Mesenchymal stem cell (in vitro differentiated cells and primary cell): ENCODE measurements around the gene KCNK17.

Experiments
- DNase-seq: peaks from one replicate; pipeline ENCODE4 v3.0.0-alpha.2; 2013
- H2AFZ ChIP-seq: one replicate; pipeline ENCODE4 v1.6.1; 2013; ENCODE audit warnings: low read depth, mild to moderate bottlenecking, control low read depth, inconsistent platforms, low read length, moderate library complexity
- H2AK5ac ChIP-seq: 2 replicates; pipeline ENCODE4 v1.6.1; 2013; ENCODE audit warnings: low read length, moderate library complexity, mild to moderate bottlenecking, inconsistent platforms; ENCODE audit not compliant: severe bottlenecking
- H2BK120ac ChIP-seq: one replicate; pipeline ENCODE4 v1.6.1; 2013; ENCODE audit warnings: low read depth, mild to moderate bottlenecking, inconsistent platforms, low read length, moderate library complexity
- H2BK12ac ChIP-seq, 2 experiments: one replicate each; pipeline ENCODE4 v1.6.1; 2013; ENCODE audit warnings: inconsistent platforms in 2 of 2, low read length in 2 of 2, mild to moderate bottlenecking in 2 of 2, moderate library complexity in 2 of 2, control low read depth in 1 of 2
- H2BK15ac ChIP-seq: one replicate; pipeline ENCODE4 v1.6.1; 2013; ENCODE audit warnings: mild to moderate bottlenecking, low read depth, inconsistent platforms; ENCODE audit not compliant: poor library complexity, severe bottlenecking
- H2BK5ac ChIP-seq: 2 replicates; pipeline ENCODE4 v1.6.1; 2013; ENCODE audit warnings: low read depth, mild to moderate bottlenecking, low read length, control low read depth, inconsistent platforms; ENCODE audit not compliant: poor library complexity, severe bottlenecking
- H3K14ac ChIP-seq, 2 experiments: one replicate each; pipeline ENCODE4 v1.6.1; 2013; ENCODE audit warnings: inconsistent platforms in 2 of 2, low read length in 2 of 2, control low read depth in 1 of 2, mild to moderate bottlenecking in 1 of 2, moderate library complexity in 1 of 2
- H3K18ac ChIP-seq, 2 experiments: one replicate each; pipeline ENCODE4 v1.6.1; 2013; ENCODE audit warnings: inconsistent platforms in 2 of 2, low read length in 2 of 2, control low read depth in 1 of 2, low read depth in 1 of 2, mild to moderate bottlenecking in 1 of 2
- H3K23ac ChIP-seq, 2 experiments: one replicate each; pipeline ENCODE4 v1.6.1; 2013; ENCODE audit warnings: inconsistent platforms in 2 of 2, low read length in 2 of 2, mild to moderate bottlenecking in 2 of 2, moderate library complexity in 2 of 2, control low read depth in 1 of 2
- H3K27ac ChIP-seq: 2 replicates; pipeline ENCODE4 v1.5.1; 2013; ENCODE audit warnings: mild to moderate bottlenecking, moderate library complexity, low read length, control low read depth, inconsistent platforms; ENCODE audit not compliant: poor library complexity, severe bottlenecking
- H3K27me3 ChIP-seq, 2 experiments: 2 replicates each; pipeline versions ENCODE4 v1.6.1 to v1.7.0; 2013; ENCODE audit warnings: low read length in 2 of 2, mild to moderate bottlenecking in 2 of 2, moderate library complexity in 2 of 2, control low read depth in 1 of 2, inconsistent platforms in 1 of 2; ENCODE audit not compliant: control insufficient read depth in 1 of 2, insufficient read depth in 1 of 2
- H3K36me3 ChIP-seq, 2 experiments: 2 replicates each; pipeline versions ENCODE4 v1.6.1 to v1.7.0; 2013; ENCODE audit warnings: low read length in 2 of 2, control low read depth in 1 of 2, inconsistent platforms in 1 of 2, low read depth in 1 of 2, mild to moderate bottlenecking in 1 of 2; ENCODE audit not compliant: insufficient read depth in 2 of 2, control insufficient read depth in 1 of 2
- H3K4ac ChIP-seq, 2 experiments: one replicate each; pipeline ENCODE4 v1.6.1; 2013; ENCODE audit warnings: inconsistent platforms in 2 of 2, low read length in 2 of 2, mild to moderate bottlenecking in 2 of 2, moderate library complexity in 2 of 2, control low read depth in 1 of 2, low read depth in 1 of 2
- H3K4me1 ChIP-seq: 2 replicates; pipeline ENCODE4 v1.6.1; 2013; ENCODE audit warnings: low read depth, low read length, control low read depth; ENCODE audit not compliant: control insufficient read depth, insufficient read depth
- H3K4me2 ChIP-seq: 2 replicates; pipeline ENCODE4 v1.6.1; 2013; ENCODE audit warnings: low read length, mild to moderate bottlenecking, inconsistent platforms; ENCODE audit not compliant: poor library complexity, severe bottlenecking
- H3K4me3 ChIP-seq, 2 experiments: 2 replicates each; pipeline versions ENCODE4 v1.5.1 to v1.7.0; 2013; ENCODE audit warnings: low read length in 2 of 2, mild to moderate bottlenecking in 2 of 2, control low read depth in 1 of 2, low read depth in 1 of 2; ENCODE audit not compliant: insufficient read depth in 1 of 2
- H3K79me1 ChIP-seq: replicated peaks from 2 replicates; pipeline ENCODE4 v1.6.1; 2013; ENCODE audit warnings: mild to moderate bottlenecking, control low read depth, low read length, inconsistent platforms; ENCODE audit not compliant: poor library complexity, severe bottlenecking
- H3K9ac ChIP-seq: 2 replicates; pipeline ENCODE4 v1.7.0; 2013; ENCODE audit warnings: mild to moderate bottlenecking, low read length, moderate library complexity
- H3K9me3 ChIP-seq: 2 replicates; pipeline ENCODE4 v1.7.0; 2013; ENCODE audit warnings: mild to moderate bottlenecking, low read length; ENCODE audit not compliant: control insufficient read depth
- H4K8ac ChIP-seq: one replicate; pipeline ENCODE4 v1.6.1; 2013; ENCODE audit warnings: inconsistent platforms, mild to moderate bottlenecking, low read length, moderate library complexity
- H4K91ac ChIP-seq: one replicate; pipeline ENCODE4 v1.6.1; 2013; ENCODE audit warnings: mild to moderate bottlenecking, low read length, inconsistent platforms
- WGBS: methylation state at CpG from one replicate; pipeline ENCODE4 v1.1.7; 2013; ENCODE audit warnings: mixed read lengths; 5-methylcytosine and 5-hydroxymethylcytosine counted together

KCNK17 gene

DNA sequence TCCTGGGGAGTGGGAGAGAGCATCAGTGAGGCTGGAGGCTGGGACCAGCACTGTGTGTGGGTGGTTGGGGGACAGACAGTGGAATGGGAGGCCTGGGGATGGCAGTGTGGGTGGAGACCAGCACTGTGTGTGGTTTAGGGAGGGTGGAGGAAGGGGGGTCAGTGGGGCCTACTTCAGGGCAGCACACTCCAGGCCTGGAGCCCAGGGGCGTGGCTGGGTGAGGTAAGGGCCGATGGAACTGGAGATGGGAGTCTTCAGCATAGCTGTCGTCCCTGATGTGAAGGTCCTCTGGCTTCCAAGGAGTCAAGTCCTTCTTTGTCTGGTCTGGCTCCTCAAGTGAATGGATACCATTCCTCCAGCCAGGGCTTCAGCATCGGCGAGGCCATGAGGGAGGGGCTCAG is 18.6 kb downstream of the KCNK17 start:
- H3K4me1 ChIP-seq: no peaks in the 10 kb centered on the region
- H2BK5ac ChIP-seq: no peak overlapping the region
- H3K4me3 ChIP-seq: peak overlapping the region in 1 of 2 experiments; percentile 44
- peak overlapping the region; percentile 66 for H3K9ac ChIP-seq
- H3K18ac ChIP-seq: no peak overlapping the region
- H2AFZ ChIP-seq: no peak overlapping the region
- peaks cover 0 to 14% of the 10 kb centered on the region in 2 experiments for H3K27me3 ChIP-seq
- DNase-seq: no peak
- H3K27ac ChIP-seq: no peak overlapping the region
- peak overlapping the region in 1 of 2 experiments; percentile 38 for H3K23ac ChIP-seq
- H3K4ac ChIP-seq: no peak overlapping the region
- no peaks in the 10 kb centered on the region for H3K79me1 ChIP-seq
- no peak overlapping the region for H2BK12ac ChIP-seq
- no peak overlapping the region for H3K4me2 ChIP-seq
- H4K8ac ChIP-seq: no peak overlapping the region
- H2AK5ac ChIP-seq: no peak overlapping the region
- H2BK15ac ChIP-seq: no peak overlapping the region
- WGBS: 84% methylated on average over 5 of the region's 5 CpGs
- no peak overlapping the region for H2BK120ac ChIP-seq
- H3K36me3 ChIP-seq: no peaks in the 10 kb centered on the region
- H4K91ac ChIP-seq: no peak overlapping the region
- H3K14ac ChIP-seq: no peak overlapping the region
- no peaks in the 10 kb centered on the region for H3K9me3 ChIP-seq

DNA sequence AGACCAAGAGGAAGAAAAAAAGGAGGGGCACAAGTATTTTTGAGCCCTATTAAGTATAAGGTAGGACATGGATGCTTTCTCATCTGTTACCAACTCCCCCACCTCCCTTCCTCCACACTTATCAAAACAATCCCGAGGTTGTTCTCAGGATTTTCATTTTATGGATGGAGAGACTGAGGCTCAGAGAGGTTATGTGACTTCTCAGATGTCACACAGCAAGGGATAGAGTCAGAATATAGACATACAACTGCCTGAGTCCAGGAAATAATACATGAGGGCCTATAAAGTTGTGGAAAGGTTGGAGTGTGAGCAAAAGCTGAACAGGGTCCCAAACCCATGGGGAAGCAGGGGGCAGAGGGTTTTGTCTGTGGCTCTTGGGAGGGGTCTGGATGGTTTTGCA is 19.3 kb downstream of the KCNK17 start:
- no peak overlapping the region for H3K14ac ChIP-seq
- H3K4me3 ChIP-seq: no peak overlapping the region
- H2AK5ac ChIP-seq: no peak overlapping the region

DNA sequence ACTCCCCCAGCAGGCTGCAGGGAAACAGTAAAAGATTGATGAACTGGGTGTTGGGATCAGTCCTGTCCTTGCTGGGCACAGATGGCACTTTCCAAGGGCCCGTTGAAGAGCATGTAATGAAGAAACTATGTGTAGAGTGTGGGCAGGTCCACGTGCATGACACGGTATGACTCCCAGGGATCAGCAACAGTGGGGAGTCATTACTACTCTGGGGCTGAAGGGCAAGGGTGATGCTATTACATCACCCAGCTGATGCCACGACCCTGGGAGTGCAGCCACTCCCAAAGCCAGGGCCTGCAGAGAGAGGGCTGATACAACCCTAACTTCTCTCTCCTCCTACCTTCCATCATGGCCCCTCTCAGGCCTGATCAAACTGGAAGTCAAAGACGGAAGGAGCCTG is 20.1 kb downstream of the KCNK17 start:
- Histone ChIP-seq H2BK12ac (no peak overlapping the region), H3K4me1 (no peaks in the 10 kb centered on the region), H3K36me3 (no peaks in the 10 kb centered on the region), H3K27me3 (peaks cover 0 to 17% of the 10 kb centered on the region in 2 experiments), H3K4me3 (no peak overlapping the region), H2BK15ac (no peak overlapping the region), H4K8ac (no peak overlapping the region), H4K91ac (no peak overlapping the region), H2BK5ac (no peak overlapping the region), H2AK5ac (no peak overlapping the region), H3K18ac (no peak overlapping the region), H2AFZ (no peak overlapping the region), H3K27ac (no peak overlapping the region), H3K9ac (peak overlapping the region; percentile 5), H2BK120ac (no peak overlapping the region), H3K4ac (no peak overlapping the region), H3K23ac (no peak overlapping the region), H3K79me1 (no peaks in the 10 kb centered on the region), H3K4me2 (no peak overlapping the region), H3K9me3 (peaks cover 6% of the 10 kb centered on the region), H3K14ac (peak overlapping the region in 1 of 2 experiments; percentile 59)
- no peak for DNase-seq
- WGBS: 71% methylated on average over 5 of the region's 5 CpGs

More for the DNA sequence above, 19.3 kb downstream of the KCNK17 start:
- H2BK120ac ChIP-seq: no peak overlapping the region
- no peaks in the 10 kb centered on the region for H3K4me1 ChIP-seq
- H2BK15ac ChIP-seq: no peak overlapping the region
- H3K79me1 ChIP-seq: no peaks in the 10 kb centered on the region
- no peak overlapping the region for H2BK12ac ChIP-seq
- no peak overlapping the region for H2BK5ac ChIP-seq
- WGBS: 80% methylated on average over 1 of the region's 1 CpG
- H3K18ac ChIP-seq: no peak overlapping the region
- H3K4me2 ChIP-seq: no peak overlapping the region
- no peak overlapping the region for H3K4ac ChIP-seq
- DNase-seq: no peak
- no peaks in the 10 kb centered on the region for H3K9me3 ChIP-seq
- H3K36me3 ChIP-seq: no peaks in the 10 kb centered on the region
- H4K91ac ChIP-seq: no peak overlapping the region
- H3K27ac ChIP-seq: no peak overlapping the region
- H4K8ac ChIP-seq: no peak overlapping the region
- H3K27me3 ChIP-seq: peaks cover 0 to 14% of the 10 kb centered on the region in 2 experiments
- no peak overlapping the region for H2AFZ ChIP-seq
- peak overlapping the region; percentile 5 for H3K9ac ChIP-seq
- no peak overlapping the region for H3K23ac ChIP-seq

DNA sequence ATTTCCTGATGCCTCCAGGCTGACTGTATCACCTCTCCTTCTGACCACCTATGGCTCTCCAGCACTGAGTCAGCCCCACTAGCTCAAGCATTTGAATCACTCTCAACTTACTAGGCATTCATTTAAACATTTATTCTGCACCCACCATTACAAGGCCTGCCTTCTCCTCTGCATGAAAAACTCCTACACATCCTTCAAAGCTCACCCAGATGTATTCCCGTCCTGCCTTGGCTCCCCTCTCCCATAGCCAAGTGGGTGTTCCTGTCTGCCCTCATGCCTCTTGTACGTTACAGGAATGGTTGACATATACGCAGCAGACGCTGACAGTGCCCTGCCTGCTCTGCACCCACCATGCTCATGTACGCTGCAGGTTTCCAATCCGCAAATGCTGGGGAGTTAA is 21.6 kb downstream of the KCNK17 start:
- no peak overlapping the region for H3K4me2 ChIP-seq
- H4K8ac ChIP-seq: no peak overlapping the region
- H2AFZ ChIP-seq: no peak overlapping the region
- no peak overlapping the region for H2BK5ac ChIP-seq
- no peak overlapping the region for H3K23ac ChIP-seq
- no peak overlapping the region for H2BK12ac ChIP-seq
- H3K9me3 ChIP-seq: peaks cover 6% of the 10 kb centered on the region
- H3K9ac ChIP-seq: no peak overlapping the region
- H3K79me1 ChIP-seq: no peaks in the 10 kb centered on the region
- peak overlapping the region in 1 of 2 experiments; percentile 11 for H3K14ac ChIP-seq
- peaks cover 0 to 24% of the 10 kb centered on the region in 2 experiments for H3K27me3 ChIP-seq
- no peaks in the 10 kb centered on the region for H3K4me1 ChIP-seq
- H2AK5ac ChIP-seq: no peak overlapping the region
- WGBS: 81% methylated on average over 6 of the region's 6 CpGs
- H3K36me3 ChIP-seq: no peaks in the 10 kb centered on the region
- no peak overlapping the region for H3K27ac ChIP-seq
- H4K91ac ChIP-seq: no peak overlapping the region
- no peak overlapping the region for H2BK120ac ChIP-seq
- H2BK15ac ChIP-seq: no peak overlapping the region
- no peak for DNase-seq
- no peak overlapping the region for H3K4ac ChIP-seq
- H3K18ac ChIP-seq: no peak overlapping the region
- no peak overlapping the region for H3K4me3 ChIP-seq
